Frontal cortex (tissue), 4 donors: Measurements from ENCODE around the gene BABAM1. TPM values are rescaled to one million over a fixed set of nuclear protein-coding genes. Genes with fewer than 3 reads are reported as not detected.

Source experiments
- DNase-seq, 2 donors: peaks; one replicate each; pipeline ENCODE4 v3.0.0; 2012; ENCODE audit warnings: low spot score in 2 of 2
- FAIRE-seq: peaks from 2 replicates; lab custom pipeline; 2012; peaks lifted over from hg19 to GRCh38; lab: Jason Lieb, UNC
- total RNA-seq: library from RNA; depleted of rRNA; stranded (reverse); fragments of >200 nt; gene quantifications from one replicate; pipeline ENCODE4 v1.2.3, GENCODE V29; 2014
- donor health status: control.
- donor health status: control.
- donor health status: control.

Gene BABAM1
- total RNA-seq, 1 donor from 2014 or later, result 66.9 TPM

DNA sequence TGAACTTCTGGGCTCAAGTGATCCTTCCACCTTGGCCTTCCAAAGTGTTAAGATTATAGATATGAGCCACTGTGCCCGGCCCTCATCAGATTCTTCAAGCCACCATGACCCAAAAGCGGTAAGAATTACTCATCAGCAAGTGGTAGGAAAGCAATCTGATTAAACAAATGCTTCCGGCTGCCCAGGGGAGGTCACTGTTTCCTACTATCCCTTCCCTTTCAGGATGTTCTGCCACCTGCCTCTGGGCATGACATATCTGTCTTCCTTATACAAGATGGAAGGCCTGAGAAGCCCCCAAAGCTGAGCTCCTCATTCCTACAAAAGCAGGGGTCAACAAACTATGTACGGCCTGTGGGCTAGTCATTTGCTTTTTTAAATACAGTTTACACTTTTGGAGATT is 29.0 kb downstream of the BABAM1 start:
- FAIRE-seq (no peak), DNase-seq (no peak)

DNA sequence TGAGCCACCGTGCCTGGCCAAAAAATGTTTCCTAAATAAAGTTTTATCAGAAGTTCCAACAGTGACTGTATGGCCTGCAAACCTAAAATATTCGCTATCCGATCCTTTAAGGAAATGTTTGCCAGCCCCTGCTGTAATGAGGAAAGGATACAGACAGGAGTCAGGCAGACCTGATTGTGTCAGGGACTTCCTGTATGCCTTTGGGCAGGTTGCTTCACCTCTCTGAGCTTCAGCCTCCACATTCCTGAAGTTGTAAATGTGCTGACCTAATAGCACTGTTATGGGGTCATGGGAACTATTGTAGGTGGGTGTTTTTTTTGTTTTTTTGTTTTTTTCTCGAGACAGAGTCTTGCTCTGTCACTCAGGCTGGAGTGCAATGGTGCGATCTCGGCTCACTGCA is 29.7 kb downstream of the BABAM1 start:
- DNase-seq (no peak), FAIRE-seq (no peak)

DNA sequence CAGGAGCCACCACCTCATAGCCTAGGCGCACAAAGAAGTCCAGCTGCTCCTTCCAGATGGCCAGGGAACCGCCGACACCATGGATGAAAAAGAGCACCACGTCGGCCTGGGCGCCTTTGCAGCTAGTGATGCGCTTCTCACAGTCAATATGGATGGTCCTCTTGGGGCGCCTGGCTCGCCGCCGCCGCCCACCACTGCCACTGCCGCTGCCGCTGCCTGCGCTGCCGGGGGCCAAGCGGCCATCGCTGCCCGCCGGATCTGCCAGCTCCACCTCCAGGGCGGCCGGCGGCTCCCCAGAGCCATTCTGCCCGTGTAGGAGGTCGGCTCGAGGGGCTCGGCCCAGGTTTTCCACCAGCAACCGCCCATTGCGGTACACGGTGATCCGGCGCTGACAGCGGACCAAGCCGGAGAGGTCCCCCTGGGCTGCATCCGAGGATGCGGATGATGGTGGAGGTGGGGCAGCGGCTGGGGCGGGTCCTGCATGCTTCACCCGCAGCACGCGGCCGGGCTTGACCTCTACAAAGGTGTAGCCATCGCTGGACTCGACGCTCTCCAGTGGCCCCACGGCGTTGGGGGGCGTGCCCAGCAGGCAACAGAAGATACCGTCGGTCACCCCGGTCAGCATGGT is 33.9 kb downstream of the BABAM1 start:
- FAIRE-seq (no peak), DNase-seq (no peak)

DNA sequence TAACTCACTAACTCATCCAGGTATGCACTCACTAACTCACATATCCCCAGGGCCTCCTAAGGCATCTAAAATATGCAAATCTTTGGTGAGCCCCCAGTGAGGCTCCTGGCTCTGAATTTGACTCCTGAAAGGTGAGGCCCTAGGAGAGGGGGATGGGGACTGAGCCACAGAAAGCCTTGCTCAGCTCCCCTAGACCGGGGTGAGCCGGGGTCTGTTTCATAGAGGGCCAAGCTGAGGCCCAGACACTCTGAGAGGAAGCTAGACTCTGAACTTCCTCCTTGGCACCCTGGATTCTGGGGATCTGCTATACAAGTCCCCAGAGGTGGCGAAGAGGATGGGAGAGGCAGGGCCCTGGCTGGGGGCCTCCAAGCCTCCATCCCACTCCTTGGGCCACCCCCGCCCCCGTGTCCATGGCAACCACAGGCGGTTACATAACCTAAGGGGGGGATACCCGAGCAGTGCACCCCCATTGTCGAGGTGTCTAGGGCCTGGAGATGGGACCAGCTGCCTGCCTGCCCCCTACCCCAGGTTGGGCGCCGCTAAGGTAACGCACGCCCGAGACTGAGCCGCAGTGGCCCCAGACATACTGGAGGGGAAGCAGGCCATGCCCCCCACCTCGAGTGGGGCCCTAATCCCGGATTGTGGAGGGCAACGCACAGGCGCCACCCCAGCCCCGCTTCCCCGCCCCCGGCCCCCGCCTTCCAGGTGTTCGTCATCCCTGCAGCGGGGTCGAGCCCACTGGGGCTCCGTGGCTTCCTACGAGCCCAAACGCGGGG is 35.3 kb downstream of the BABAM1 start:
- FAIRE-seq, result no peak
- no peak for DNase-seq

DNA sequence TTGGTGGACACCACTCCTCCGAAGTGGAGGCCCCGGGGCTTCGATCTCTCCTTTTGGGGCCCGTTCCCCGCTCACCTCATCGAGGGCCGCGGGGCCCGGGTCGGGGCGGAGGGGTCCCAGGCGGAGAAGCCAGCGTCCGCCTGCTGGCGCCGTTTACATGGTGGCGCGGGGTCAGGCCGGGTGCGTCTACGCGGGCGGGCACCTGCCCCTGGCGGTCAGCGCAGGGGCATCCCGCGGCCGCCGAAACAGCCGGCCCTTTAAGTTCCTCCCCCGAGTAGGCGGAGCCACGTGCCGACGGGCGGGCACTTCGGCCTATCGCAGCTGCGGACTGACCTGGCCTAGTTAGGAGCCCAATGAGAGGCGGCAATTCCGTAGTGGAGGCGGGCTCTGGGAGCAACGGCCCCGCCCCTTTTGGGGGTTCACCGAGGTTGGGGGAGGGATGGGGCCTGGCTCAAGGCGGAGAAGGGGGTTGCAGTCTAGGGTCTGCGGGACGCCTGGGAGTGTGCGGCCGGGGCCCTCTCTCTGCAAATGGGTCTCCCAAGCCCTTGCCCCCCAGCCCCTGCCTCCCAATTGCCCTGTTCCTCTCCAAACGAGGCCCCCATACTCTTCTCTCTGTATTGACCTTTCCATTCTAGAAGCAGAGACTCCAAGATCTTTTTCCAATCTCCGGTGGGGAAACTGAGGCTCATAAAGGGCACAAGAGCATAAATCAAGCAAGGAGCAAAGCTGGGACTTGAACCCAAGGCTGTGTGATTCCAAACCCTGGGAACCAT is 36.1 kb downstream of the BABAM1 start, which contains the start of gene ABHD8:
Gene ABHD8, minus strand, starts transcription at position 259 of the 773 bp plus-strand sequence. CDS start 1,809 bp downstream, outside the sequence.
- FAIRE-seq, result no peak
- peak; percentile 89 to 94 for DNase-seq

DNA sequence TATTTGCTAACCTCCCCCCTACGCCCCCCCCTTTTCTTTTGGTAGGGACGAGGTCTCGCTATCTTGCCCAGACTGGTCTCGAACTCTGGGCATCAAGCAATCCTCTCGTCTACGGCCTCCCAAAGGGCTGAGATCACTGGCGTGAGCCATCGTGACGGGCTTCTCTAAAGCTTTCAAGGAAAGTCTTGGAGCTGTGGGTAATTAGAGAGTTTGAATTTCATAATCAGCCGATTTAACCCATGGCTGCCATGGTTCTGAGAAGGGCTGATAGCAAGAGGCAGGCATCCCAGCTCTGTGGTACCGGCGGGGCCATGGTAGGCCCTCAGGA is 36.7 kb downstream of the BABAM1 start:
- no peak for DNase-seq
- no peak for FAIRE-seq

DNA sequence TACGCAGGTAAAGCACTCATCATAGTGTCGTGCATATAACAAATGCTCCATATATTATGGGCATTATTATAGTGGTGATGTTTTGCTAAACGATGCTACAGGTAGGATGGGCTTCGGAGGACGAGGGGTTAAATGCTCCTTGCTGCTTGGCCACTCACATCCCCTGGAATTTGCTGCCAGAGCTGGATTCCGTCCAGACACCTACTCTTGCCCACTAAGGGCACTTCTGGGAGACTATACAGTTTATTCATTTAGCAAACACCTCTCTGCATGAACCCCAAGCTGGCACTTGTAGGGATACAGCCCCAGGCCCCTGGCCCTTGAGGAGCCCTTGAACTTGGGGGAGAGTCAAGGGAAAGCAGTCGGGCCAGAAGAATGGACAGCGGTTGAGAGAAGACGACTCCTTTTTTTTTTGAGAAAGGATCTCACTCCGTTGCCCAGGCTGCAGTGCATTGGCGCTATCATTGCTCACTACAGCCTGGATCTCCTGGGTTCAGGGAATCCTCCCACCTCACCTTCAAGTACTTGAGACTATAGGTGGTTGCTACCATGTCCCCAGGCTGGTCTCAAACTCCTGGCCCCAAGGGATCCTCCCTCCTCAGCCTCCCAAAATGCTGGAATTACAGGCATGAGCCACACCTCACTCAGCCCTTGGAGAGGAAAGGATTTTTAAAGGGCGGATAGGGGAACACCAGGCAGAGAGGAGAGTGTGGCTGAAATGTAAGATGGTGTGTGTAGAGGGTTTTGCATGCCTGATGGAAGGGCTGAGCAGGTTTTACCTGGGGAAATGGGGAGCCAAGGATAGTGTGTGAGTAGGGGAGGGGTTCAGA is 37.4 kb downstream of the BABAM1 start:
- FAIRE-seq (no peak), DNase-seq (no peak)

DNA sequence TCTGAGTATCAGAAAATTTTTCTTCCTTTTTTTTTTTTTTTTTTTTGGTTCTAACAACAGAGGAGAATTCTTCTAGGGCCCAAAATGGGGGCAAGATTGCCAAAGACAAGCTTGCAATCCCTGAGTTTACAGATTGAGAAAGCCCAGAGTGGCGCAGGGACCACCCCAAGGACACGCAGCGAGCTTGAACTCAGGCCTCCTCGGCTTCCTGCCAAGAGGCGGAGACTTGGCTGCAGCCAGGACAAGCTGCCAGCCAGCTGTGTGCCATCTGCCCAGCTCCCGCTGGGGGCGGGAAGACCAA is 37.9 kb downstream of the BABAM1 start:
- FAIRE-seq, result no peak
- no peak for DNase-seq

DNA sequence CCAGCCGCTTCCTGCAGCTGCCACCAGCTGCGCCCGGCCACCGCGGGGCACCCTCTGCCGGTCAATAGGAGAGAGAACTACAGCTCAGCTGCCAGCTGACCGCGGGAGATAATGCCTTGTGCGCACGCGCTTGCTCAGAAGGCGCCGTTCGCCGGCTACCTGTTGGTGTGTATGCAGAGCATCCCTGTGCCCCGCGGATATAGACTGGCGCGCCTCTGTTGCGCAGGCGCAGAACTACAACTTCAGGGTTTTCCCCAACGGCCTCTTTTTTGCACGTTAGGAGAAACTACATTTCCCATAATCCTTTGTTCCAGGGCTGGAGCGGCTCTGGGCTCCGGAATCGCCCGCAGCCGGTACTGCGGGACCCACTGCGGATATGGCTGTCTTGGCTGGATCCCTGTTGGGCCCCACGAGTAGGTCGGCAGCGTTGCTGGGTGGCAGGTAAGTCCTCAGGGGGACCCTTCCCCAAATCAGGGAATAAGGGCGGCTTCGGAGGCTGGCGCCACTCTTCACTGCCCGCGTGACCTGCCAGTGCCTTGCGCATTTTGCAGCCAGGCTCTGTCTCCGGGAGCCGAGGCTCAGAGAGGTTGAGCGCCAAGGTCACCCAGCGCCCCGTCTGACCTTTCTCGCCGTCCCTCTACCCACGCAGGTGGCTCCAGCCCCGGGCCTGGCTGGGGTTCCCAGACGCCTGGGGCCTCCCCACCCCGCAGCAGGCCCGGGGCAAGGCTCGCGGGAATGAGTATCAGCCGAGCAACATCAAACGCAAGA is 38.5 kb downstream of the BABAM1 start, which contains the start of gene MRPL34:
Gene MRPL34, plus strand, starts transcription at position 356 of the 768 bp plus-strand sequence. Its CDS starts 21 bp downstream, at position 377.
- FAIRE-seq, result no peak
- DNase-seq, result peak; percentile 82 to 88

DNA sequence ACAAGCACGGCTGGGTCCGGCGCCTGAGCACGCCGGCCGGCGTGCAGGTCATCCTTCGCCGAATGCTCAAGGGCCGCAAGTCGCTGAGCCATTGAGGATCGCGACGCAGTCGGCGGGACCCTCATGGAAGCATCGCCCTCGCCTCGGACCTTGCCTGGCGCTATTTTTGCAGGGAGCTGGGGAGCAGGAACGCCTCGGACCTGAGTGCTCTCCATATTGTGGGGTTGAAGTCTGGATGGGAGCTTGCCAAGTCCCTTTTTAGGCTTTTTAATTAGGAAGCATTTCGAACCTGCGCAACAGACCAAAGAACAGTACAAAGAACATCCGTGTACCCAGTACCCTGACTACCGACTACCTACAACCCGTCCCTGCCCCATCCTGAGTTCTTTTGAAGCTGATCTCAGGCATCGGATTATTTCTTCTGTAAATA is 39.1 kb downstream of the BABAM1 start:
- no peak for DNase-seq
- FAIRE-seq, result no peak

DNA sequence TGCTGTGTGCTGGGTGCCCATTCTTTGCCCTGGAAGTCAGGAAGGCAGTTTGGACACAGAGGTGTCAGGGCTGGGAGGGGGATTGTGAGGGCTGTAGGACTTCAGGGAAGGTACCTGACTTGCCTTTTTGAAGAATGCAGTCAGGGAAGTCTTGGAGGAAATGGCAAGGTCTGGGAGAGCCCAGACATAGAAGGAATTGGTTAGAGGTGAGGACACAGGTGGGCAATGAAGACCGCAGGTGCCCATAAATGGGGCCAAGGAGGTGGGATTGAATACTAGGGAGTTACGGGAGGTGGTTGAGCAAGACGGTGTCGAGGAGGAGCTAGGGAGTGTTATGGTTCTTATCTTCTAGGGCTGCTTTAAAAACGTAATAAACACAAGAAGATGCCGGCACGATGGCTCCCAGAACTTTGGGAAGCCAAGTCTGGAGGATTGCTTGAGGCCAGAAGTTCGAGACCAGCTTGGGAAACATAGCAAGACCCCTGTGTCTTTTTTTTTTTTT is 40.7 kb downstream of the BABAM1 start:
- no peak for FAIRE-seq

DNA sequence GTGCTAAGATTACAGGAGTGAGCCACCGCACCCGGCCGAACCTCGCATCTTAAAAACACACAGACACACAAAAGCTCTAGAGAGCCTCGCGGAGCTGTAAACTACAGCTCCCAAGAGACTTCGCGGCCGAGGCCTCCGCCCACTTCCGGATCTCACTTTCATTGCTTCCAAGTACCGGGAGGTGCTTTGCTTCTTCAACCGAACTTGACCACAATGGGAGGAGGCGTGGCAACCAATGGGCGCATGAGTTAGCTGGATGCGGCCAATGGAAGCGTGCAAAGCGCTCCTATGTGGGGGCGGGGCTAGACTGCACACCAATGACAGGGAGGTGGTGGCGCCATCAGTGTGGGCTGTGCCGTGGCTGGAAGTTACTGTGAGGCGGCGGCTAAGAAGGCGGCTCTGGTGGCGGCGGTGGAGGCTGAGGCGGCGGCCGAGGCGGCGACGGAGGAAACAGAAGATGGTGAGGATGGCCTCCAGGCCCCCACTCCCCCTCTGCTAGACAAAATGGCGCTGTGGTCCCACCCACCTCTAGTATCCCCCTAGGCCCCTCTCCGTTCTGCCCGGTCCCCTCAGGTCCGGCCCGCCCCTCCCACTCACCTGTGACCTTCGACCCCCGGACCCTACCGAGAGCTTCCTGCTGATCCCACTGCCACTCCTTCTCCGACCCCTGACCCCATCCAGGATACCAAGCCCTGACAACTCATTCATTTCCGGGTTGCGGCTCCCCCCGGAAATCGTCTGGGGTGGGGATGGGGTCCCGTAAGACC is 42.1 kb downstream of the BABAM1 start, which contains the start of gene DDA1:
Gene DDA1, plus strand, starts transcription at position 366 of the 767 bp plus-strand sequence. Its CDS starts 92 bp downstream, at position 458.
- FAIRE-seq, result peak; percentile 98

More for the DNA sequence above, 40.7 kb downstream of the BABAM1 start:
- DNase-seq, result no peak

DNA sequence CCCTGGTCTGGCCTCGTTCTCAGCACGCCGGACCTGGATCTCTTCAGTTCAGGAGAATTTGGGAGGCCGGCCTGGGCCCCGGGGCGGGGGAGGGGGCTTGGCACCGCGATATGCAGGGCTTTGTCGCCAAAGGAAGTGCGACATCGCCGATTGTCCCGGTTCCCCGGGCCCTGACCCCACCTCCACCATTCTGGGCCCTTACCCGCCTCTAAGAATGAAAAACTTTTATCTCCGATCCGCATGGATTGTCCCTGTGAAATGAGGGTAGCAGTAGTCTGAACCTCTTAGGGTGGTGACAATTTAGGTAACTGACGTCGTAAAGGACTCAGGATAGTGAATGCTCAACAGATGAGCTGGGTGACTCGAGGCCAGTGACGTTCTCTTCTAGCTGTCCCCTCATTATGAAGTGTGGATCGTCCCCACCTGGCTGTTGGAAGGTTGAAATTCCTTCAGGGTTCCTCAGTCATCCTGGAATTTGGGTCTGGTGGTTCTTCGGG is 42.8 kb downstream of the BABAM1 start:
- DNase-seq, result no peak
- FAIRE-seq, result no peak

More for the DNA sequence above, 42.1 kb downstream of the BABAM1 start, which contains the start of gene DDA1:
- peak; percentile 96 to 99 for DNase-seq

DNA sequence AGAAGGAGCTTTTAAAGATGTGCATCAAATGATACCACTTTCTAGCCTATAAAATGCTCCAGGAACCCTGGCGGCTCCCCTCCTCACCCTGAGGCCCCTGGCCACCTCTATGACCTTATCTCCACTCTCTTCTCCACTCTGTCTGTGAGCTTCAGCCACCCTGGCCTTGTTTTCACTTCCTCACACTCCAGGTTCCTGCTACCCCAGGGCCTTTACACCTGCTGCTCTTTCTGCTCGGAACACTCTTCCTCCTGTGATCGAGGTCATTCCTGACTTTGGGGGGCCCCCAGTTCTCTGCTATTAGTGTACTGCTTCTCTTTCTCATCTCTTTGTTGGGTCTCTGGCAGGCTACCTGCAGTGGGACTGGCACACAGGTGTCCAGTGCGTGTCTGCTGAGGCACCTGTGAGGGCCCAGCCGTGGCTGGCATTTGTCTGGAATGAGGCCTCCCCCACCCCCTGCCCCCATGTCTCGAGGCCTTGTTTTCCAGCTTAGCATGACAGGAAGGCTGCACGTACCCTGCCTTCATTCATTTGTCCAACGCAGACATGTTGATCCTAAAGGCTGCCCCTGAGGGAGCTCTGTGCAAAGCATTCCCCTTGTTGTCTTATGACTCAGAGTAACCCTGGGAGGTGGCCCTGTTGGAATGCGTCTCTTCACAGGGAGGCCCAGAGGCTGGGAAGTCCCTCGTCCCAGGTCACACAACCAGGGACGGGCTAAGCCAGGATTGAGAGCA is 44.4 kb downstream of the BABAM1 start:
- FAIRE-seq (no peak), DNase-seq (no peak)

DNA sequence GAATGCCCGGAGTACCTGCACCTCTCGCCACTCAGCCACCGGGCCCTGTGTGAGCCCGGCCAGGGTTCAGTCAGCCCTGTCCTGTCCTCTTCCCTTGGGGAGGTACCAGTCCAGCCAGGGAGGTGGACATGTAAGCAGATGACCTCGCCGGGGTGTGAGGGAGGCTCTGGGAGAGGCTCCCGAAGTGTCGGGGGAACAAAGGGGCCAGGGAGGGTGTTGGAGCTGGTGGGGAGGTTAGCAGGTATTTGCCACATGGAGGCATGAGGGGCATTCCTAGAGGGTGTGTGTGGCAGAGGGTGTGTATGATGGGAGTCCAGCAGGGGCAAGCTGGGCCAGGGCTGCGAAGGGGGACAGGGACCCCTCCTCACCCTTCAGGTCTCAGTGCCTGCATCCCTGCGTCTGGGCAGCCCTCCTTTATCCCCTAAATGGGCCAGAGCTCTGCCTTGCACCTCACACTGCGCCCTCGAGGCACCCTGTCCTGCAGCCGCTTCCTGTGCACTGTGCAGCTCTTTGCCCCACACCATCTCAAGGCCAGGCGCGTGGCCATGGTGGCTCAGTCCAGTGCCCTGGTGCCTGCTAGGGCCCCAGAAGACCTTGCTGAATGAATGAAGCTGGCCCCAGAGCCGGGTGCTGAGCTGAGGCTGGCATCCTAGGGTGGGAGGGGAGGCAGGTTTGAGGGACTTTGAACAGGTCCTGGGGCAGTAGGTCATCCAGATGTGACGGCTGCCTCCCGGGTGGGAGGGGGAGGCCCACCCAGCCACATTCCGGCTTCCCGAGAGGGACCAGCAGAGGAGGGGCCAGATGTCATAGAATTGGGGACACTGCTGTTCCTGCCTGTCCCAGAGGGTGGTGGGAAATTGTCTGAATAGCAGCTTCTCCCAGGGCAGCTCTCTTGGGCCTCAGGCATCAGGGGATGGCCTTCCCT is 45.2 kb downstream of the BABAM1 start:
- FAIRE-seq, result no peak

DNA sequence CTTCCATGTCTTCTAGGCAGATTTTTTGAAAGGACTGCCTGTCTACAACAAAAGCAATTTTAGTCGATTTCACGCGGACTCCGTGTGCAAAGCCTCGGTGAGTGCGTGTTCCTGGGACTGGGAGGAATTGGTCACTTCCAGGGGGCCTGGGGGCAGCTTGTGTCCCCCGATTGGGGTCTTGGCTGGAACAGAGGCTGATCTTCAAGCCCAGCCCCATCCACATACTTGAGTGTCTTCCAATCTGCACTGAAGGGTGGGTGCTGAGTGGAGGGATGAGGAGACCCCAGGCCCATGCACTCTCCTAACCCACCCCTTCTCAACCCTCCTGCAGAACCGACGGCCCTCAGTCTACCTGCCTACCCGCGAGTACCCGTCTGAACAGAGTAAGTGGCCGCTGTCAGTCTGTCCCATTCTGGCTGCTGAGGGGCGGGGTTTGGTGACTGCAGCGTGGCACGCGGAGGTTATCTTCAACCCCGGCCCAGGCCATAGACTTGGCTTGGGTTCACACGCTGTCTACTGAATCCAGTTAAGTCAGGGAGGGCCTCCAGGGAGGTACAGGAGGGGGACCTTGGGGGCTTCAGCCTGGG is 46.9 kb downstream of the BABAM1 start:
- FAIRE-seq (no peak), DNase-seq (no peak)

More for the DNA sequence above, 45.2 kb downstream of the BABAM1 start:
- DNase-seq, result no peak
